ENCODE measurements around the gene BPIFA3. TPM values are rescaled to one million over a fixed set of nuclear protein-coding genes. Genes with fewer than 3 reads are reported as not detected.

BPIFA3 gene
- total and polyA plus RNA-seq, 2 donors (not counting 1 experiment from before 2014, with no cell fraction given), result not detected

- H4K20me1 ChIP-seq (ENCODE audit: control insufficient read depth, extremely low read depth, insufficient read depth, low read length), result no peaks in the 10 kb centered on the region
- TF ChIP-seq, protein P1, sequence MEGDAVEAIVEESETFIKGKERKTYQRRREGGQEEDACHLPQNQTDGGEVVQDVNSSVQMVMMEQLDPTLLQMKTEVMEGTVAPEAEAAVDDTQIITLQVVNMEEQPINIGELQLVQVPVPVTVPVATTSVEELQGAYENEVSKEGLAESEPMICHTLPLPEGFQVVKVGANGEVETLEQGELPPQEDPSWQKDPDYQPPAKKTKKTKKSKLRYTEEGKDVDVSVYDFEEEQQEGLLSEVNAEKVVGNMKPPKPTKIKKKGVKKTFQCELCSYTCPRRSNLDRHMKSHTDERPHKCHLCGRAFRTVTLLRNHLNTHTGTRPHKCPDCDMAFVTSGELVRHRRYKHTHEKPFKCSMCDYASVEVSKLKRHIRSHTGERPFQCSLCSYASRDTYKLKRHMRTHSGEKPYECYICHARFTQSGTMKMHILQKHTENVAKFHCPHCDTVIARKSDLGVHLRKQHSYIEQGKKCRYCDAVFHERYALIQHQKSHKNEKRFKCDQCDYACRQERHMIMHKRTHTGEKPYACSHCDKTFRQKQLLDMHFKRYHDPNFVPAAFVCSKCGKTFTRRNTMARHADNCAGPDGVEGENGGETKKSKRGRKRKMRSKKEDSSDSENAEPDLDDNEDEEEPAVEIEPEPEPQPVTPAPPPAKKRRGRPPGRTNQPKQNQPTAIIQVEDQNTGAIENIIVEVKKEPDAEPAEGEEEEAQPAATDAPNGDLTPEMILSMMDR (conservative IDR thresholded peaks at IDR 0.05 in 1 of 2, IDR thresholded peaks at IDR 0.05 in 1 of 2; ENCODE audit: low read depth in 1 of 2, low read length in 2 of 2), result no peak
- no peak for TF ChIP-seq EZH2 (IDR thresholded peaks at IDR 0.05; ENCODE audit: low read length, missing control alignments)
- no peaks in the 10 kb centered on the region for H3K4me1 ChIP-seq (ENCODE audit: control insufficient read depth, extremely low read depth, insufficient read depth, low read length)
- no peaks in the 10 kb centered on the region for H3K9me3 ChIP-seq (ENCODE audit: control insufficient read depth, insufficient read depth, low read depth, low read length)
- H3K4me2 ChIP-seq (ENCODE audit: extremely low read depth, insufficient read depth, low read length), result no peak overlapping the region
- no peaks in the 10 kb centered on the region for H3K79me2 ChIP-seq (ENCODE audit: control insufficient read depth, insufficient read depth, low read length)
- no peak overlapping the region for H3K9ac ChIP-seq (ENCODE audit: insufficient read depth, low read length)
- H3K36me3 ChIP-seq (ENCODE audit: control insufficient read depth, insufficient read depth, low read length), result no peaks in the 10 kb centered on the region
- H3K27me3 ChIP-seq (ENCODE audit: control insufficient read depth, insufficient read depth, low read length), result no peaks in the 10 kb centered on the region
- no peak overlapping the region for H3K4me3 ChIP-seq (replicated peaks in 1 of 4; ENCODE audit: control extremely low read depth in 1 of 4, insufficient read depth in 1 of 4, low read depth in 3 of 4, low read length in 4 of 4)
- DNase-seq (ENCODE audit: low read depth in 2 of 2), result no peak
- H3K27ac ChIP-seq (ENCODE audit: insufficient read depth, low read length), result no peak overlapping the region
- H2AFZ ChIP-seq (ENCODE audit: low read length), result no peak overlapping the region
These were observed 6.8 kb upstream of the BPIFA3 start for GRCh38 chr20:33210371-33210770.

GRCh38 chr20:33211817-33212424 lies 5.2 kb upstream of the BPIFA3 start:
- no peak overlapping the region for H3K4me3 ChIP-seq (replicated peaks in 1 of 4; ENCODE audit: control extremely low read depth in 1 of 4, insufficient read depth in 1 of 4, low read depth in 3 of 4, low read length in 4 of 4)
- H3K79me2 ChIP-seq (ENCODE audit: control insufficient read depth, insufficient read depth, low read length), result no peaks in the 10 kb centered on the region
- no peaks in the 10 kb centered on the region for H3K27me3 ChIP-seq (ENCODE audit: control insufficient read depth, insufficient read depth, low read length)
- H3K4me1 ChIP-seq (ENCODE audit: control insufficient read depth, extremely low read depth, insufficient read depth, low read length), result no peaks in the 10 kb centered on the region
- TF ChIP-seq, protein P1 (conservative IDR thresholded peaks at IDR 0.05 in 1 of 2, IDR thresholded peaks at IDR 0.05 in 1 of 2; ENCODE audit: low read depth in 1 of 2, low read length in 2 of 2), result peak; percentile 10 to 44
- TF ChIP-seq EZH2 (IDR thresholded peaks at IDR 0.05; ENCODE audit: low read length, missing control alignments), result no peak
- no peak overlapping the region for H3K9ac ChIP-seq (ENCODE audit: insufficient read depth, low read length)
- DNase-seq (ENCODE audit: low read depth in 2 of 2), result peak; percentile 25 to 26
- H3K4me2 ChIP-seq (ENCODE audit: extremely low read depth, insufficient read depth, low read length), result no peak overlapping the region
- H3K9me3 ChIP-seq (ENCODE audit: control insufficient read depth, insufficient read depth, low read depth, low read length), result no peaks in the 10 kb centered on the region
- no peak overlapping the region for H3K27ac ChIP-seq (ENCODE audit: insufficient read depth, low read length)
- H2AFZ ChIP-seq (ENCODE audit: low read length), result no peak overlapping the region
- H3K36me3 ChIP-seq (ENCODE audit: control insufficient read depth, insufficient read depth, low read length), result no peaks in the 10 kb centered on the region
- no peaks in the 10 kb centered on the region for H4K20me1 ChIP-seq (ENCODE audit: control insufficient read depth, extremely low read depth, insufficient read depth, low read length)

GRCh38 chr20:33224399-33224798 lies 7.2 kb downstream of the BPIFA3 start:
- no peak for DNase-seq (ENCODE audit: low read depth in 2 of 2)
- Histone ChIP-seq H3K4me3 (replicated peaks in 1 of 4; ENCODE audit: control extremely low read depth in 1 of 4, insufficient read depth in 1 of 4, low read depth in 3 of 4, low read length in 4 of 4) (no peak overlapping the region), H3K36me3 (ENCODE audit: control insufficient read depth, insufficient read depth, low read length) (no peaks in the 10 kb centered on the region), H3K79me2 (ENCODE audit: control insufficient read depth, insufficient read depth, low read length) (no peaks in the 10 kb centered on the region), H4K20me1 (ENCODE audit: control insufficient read depth, extremely low read depth, insufficient read depth, low read length) (no peaks in the 10 kb centered on the region), H3K9ac (ENCODE audit: insufficient read depth, low read length) (no peak overlapping the region), H3K27me3 (ENCODE audit: control insufficient read depth, insufficient read depth, low read length) (no peaks in the 10 kb centered on the region), H3K9me3 (ENCODE audit: control insufficient read depth, insufficient read depth, low read depth, low read length) (no peaks in the 10 kb centered on the region), H3K4me2 (ENCODE audit: extremely low read depth, insufficient read depth, low read length) (no peak overlapping the region), H2AFZ (ENCODE audit: low read length) (no peak overlapping the region), H3K27ac (ENCODE audit: insufficient read depth, low read length) (no peak overlapping the region), H3K4me1 (ENCODE audit: control insufficient read depth, extremely low read depth, insufficient read depth, low read length) (no peaks in the 10 kb centered on the region)
- TF ChIP-seq EZH2 (IDR thresholded peaks at IDR 0.05; ENCODE audit: low read length, missing control alignments), result no peak
- TF ChIP-seq, protein P1 (conservative IDR thresholded peaks at IDR 0.05 in 1 of 2, IDR thresholded peaks at IDR 0.05 in 1 of 2; ENCODE audit: low read depth in 1 of 2, low read length in 2 of 2), result no peak
